ENCODE data around the gene TMEM236.

DNA sequence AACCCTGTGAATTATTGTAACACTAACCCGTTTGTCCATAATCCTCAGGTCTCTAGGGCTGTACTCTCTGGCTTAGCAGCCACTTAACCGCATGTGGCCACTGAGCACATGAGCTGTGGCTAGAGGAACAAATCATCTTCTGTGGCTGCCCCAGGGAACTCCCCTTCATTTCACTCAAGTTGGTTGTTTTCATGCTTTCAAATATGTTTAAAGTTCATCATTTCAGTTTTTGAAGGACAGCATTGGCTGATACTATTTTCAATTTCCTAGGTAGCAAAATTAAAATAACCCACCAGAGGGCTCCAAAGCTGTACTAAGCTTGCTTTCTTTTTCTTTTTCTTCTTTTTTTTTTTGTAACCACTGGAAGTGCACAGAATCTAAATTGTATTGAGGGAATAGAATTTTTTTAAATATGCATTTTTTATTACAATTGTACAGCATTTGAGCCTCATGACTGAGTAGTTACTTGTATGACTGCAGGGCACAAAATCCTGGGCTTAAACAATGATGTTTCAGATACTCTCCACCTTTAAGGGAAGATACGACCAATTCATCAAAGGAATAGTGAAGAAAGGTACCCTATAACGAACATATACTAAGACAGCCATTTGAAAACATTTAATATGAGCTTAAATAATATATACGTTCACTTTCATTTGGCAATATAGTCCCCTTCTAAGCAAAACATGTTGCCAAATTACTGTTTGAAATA is 95.7 kb downstream of the TMEM236 start:
- TF ChIP-seq EGR1 (IDR thresholded peaks at IDR 0.05) (no peak), CEBPB (IDR thresholded peaks at IDR 0.05) (no peak), TAF1 (IDR thresholded peaks at IDR 0.05; ENCODE audit: low read depth) (no peak), YY1 (IDR thresholded peaks at IDR 0.05; ENCODE audit: low read depth) (no peak), RAD21 (IDR thresholded peaks at IDR 0.05; ENCODE audit: low read depth) (peak; percentile 45; the same call in 1 of the 2 replicates), TCF12 (IDR thresholded peaks at IDR 0.05; ENCODE audit: low read depth) (no peak), EP300 (IDR thresholded peaks at IDR 0.05; ENCODE audit: borderline replicate concordance) (no peak)
- TF ChIP-seq, protein P1, sequence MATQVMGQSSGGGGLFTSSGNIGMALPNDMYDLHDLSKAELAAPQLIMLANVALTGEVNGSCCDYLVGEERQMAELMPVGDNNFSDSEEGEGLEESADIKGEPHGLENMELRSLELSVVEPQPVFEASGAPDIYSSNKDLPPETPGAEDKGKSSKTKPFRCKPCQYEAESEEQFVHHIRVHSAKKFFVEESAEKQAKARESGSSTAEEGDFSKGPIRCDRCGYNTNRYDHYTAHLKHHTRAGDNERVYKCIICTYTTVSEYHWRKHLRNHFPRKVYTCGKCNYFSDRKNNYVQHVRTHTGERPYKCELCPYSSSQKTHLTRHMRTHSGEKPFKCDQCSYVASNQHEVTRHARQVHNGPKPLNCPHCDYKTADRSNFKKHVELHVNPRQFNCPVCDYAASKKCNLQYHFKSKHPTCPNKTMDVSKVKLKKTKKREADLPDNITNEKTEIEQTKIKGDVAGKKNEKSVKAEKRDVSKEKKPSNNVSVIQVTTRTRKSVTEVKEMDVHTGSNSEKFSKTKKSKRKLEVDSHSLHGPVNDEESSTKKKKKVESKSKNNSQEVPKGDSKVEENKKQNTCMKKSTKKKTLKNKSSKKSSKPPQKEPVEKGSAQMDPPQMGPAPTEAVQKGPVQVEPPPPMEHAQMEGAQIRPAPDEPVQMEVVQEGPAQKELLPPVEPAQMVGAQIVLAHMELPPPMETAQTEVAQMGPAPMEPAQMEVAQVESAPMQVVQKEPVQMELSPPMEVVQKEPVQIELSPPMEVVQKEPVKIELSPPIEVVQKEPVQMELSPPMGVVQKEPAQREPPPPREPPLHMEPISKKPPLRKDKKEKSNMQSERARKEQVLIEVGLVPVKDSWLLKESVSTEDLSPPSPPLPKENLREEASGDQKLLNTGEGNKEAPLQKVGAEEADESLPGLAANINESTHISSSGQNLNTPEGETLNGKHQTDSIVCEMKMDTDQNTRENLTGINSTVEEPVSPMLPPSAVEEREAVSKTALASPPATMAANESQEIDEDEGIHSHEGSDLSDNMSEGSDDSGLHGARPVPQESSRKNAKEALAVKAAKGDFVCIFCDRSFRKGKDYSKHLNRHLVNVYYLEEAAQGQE (IDR thresholded peaks at IDR 0.05; ENCODE audit: low read depth) = no peak
- TF ChIP-seq, protein P2, sequence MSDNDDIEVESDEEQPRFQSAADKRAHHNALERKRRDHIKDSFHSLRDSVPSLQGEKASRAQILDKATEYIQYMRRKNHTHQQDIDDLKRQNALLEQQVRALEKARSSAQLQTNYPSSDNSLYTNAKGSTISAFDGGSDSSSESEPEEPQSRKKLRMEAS (IDR thresholded peaks at IDR 0.05) = no peak

All from Ishikawa (cell line).